Neural cell (in vitro differentiated cells): ENCODE data around the gene LYSMD4. TPM values are rescaled to one million over a fixed set of nuclear protein-coding genes. Genes with fewer than 3 reads are reported as not detected.
"Not testable (repeated sequence)": the region's sequence is repeated elsewhere in the genome, so short reads cannot be mapped to it uniquely, and the experiment has no call there.

Experiments
- H2AFZ ChIP-seq: fragments of 200-600, 300-800 bp; sonication (generic), shearing (Covaris generic); 2 replicates; pipeline ENCODE4 v1.6.0; 2014; ENCODE audit warnings: low read depth, mild to moderate bottlenecking, antibody characterized with exemption, low read length, moderate library complexity
- H3F3A ChIP-seq: fragments of 200-600 bp; shearing (Covaris generic); 2 replicates; pipeline ENCODE4 v1.6.1; 2016; ENCODE audit warnings: mild to moderate bottlenecking, moderate library complexity, mixed read lengths, antibody characterized with exemption, low read length; ENCODE audit not compliant: insufficient read depth, poor library complexity, severe bottlenecking
- H3K27ac ChIP-seq: fragments of 200-600, 300-800 bp; sonication (generic), shearing (Covaris generic); 2 replicates; pipeline ENCODE4 v1.5.1; 2014; ENCODE audit warnings: mild to moderate bottlenecking, low read length, moderate library complexity
- H3K27me3 ChIP-seq: fragments of 300-800, 200-600 bp; sonication (generic), shearing (Covaris generic); 2 replicates; pipeline ENCODE4 v1.6.0; 2014; ENCODE audit warnings: mild to moderate bottlenecking, low read depth, low read length, moderate library complexity; ENCODE audit not compliant: insufficient read depth
- H3K36me3 ChIP-seq: fragments of 300-800, 200-600 bp; sonication (generic), shearing (Covaris generic); 2 replicates; pipeline ENCODE4 v1.5.1; 2014; ENCODE audit warnings: mild to moderate bottlenecking, antibody characterized with exemption, low read length, moderate library complexity; ENCODE audit not compliant: insufficient read depth
- H3K4me2 ChIP-seq: fragments of 300-800, 200-600 bp; sonication (generic), shearing (Covaris generic); 2 replicates; pipeline ENCODE4 v1.6.0; 2014; ENCODE audit warnings: mild to moderate bottlenecking, low read length
- H3K4me3 ChIP-seq: fragments of 300-800, 200-600 bp; sonication (generic), shearing (Covaris generic); 2 replicates; pipeline ENCODE4 v1.5.1; 2014; ENCODE audit warnings: mild to moderate bottlenecking, low read length, moderate library complexity
- H3K79me2 ChIP-seq: fragments of 200-600 bp; shearing (Covaris generic); replicated peaks from 2 replicates; pipeline ENCODE4 v1.6.0; 2014; ENCODE audit warnings: mild to moderate bottlenecking, low read length, moderate library complexity; ENCODE audit not compliant: insufficient read depth
- H3K9ac ChIP-seq: fragments of 300-800, 200-600 bp; sonication (generic), shearing (Covaris generic); 2 replicates; pipeline ENCODE4 v1.6.1; 2016; ENCODE audit warnings: mild to moderate bottlenecking, low read length, mixed read lengths
- H3K9me2 ChIP-seq: fragments of 200-600 bp; shearing (Covaris generic); 2 replicates; pipeline ENCODE4 v1.6.1; 2016; ENCODE audit warnings: mild to moderate bottlenecking, low read length, mixed read lengths; ENCODE audit not compliant: insufficient read depth
- H3K9me3 ChIP-seq: fragments of 200-600, 300-800 bp; sonication (generic), shearing (Covaris generic); 2 replicates; pipeline ENCODE4 v1.6.1; 2016; ENCODE audit warnings: mild to moderate bottlenecking, mixed run types, low read length, moderate library complexity, mixed read lengths
- H4K20me1 ChIP-seq: fragments of 200-600 bp; shearing (Covaris generic); 2 replicates; pipeline ENCODE4 v1.6.1; 2016; ENCODE audit warnings: mild to moderate bottlenecking, mixed run types; ENCODE audit not compliant: insufficient read depth
- CTCF ChIP-seq: fragments of 450-650 bp; IDR thresholded peaks from 2 replicates; pipeline ENCODE4 v1.5.1; 2014; ENCODE audit warnings: antibody characterized with exemption, mild to moderate bottlenecking, moderate library complexity; ENCODE audit not compliant: poor library complexity, severe bottlenecking
- EP300 ChIP-seq: fragments of 450-650 bp; conservative IDR thresholded peaks from 2 replicates; pipeline ENCODE4 v1.6.1; 2014; ENCODE audit warnings: antibody characterized with exemption, mild to moderate bottlenecking, moderate library complexity; ENCODE audit not compliant: poor library complexity, severe bottlenecking
- EZH2 ChIP-seq: fragments of 200-600, 300-800 bp; shearing (Covaris generic), sonication (generic); IDR thresholded peaks from 2 replicates; pipeline ENCODE4 v1.6.1; 2014; ENCODE audit warnings: antibody characterized with exemption, low read length, borderline replicate concordance, mild to moderate bottlenecking; ENCODE audit not compliant: insufficient read depth, poor library complexity, severe bottlenecking
- MXI1 ChIP-seq: fragments of 450-650 bp; conservative IDR thresholded peaks from 2 replicates; pipeline ENCODE4 v1.6.1; 2014; ENCODE audit warnings: antibody characterized with exemption, mild to moderate bottlenecking; ENCODE audit not compliant: poor library complexity, severe bottlenecking
- POLR2AphosphoS5 ChIP-seq: IDR thresholded peaks from 2 replicates; pipeline ENCODE4 v1.6.1; 2012
- RAD21 ChIP-seq: fragments of 450-650 bp; conservative IDR thresholded peaks from 2 replicates; pipeline ENCODE4 v1.6.1; 2014; ENCODE audit warnings: antibody characterized with exemption, mild to moderate bottlenecking, moderate library complexity
- SMC3 ChIP-seq: fragments of 450-650 bp; conservative IDR thresholded peaks from 2 replicates; pipeline ENCODE4 v1.6.1; 2014; ENCODE audit warnings: antibody characterized with exemption, mild to moderate bottlenecking, moderate library complexity; ENCODE audit not compliant: poor library complexity
- TAF1 ChIP-seq: IDR thresholded peaks from 2 replicates; pipeline ENCODE4 v1.6.1; 2012; ENCODE audit warnings: low read depth
- polyA plus RNA-seq: library from polyadenylated mRNA; depleted of rRNA; stranded (reverse); fragments of >200 nt; gene quantifications from 2 replicates; pipeline ENCODE4 v1.2.3, GENCODE V29; 2014
- TF ChIP-seq, protein P1 (sequence below): IDR thresholded peaks from 2 replicates; pipeline ENCODE4 v1.6.1; 2012; ENCODE audit warnings: borderline replicate concordance

The LYSMD4 gene
- polyA plus RNA-seq, 1 donor from 2014 or later = 57.5 TPM

DNA sequence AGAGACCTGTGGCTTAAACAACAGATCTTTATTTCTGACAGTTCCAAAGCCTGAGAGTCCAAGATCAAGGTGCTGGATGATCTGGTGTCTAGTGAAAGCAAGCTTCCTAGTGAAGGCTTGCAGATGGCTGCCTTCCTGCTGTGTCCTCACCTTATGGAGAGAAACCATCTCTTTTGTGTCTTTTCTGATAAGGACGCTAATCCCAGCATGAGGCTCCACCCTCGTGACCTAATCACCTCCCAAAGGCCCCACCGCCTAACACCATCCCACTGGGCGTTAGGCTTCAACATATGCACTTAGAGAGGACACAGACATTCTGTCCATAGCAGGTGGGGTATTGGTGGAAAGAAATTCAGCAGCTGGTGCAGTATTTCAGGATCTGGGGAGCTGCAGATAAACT is 19.8 kb upstream of the LYSMD4 start:
- H3K27me3 ChIP-seq = no peaks in the 10 kb centered on the region
- H3K9ac ChIP-seq = no peak overlapping the region
- H3K9me2 ChIP-seq = no peaks in the 10 kb centered on the region
- no peaks in the 10 kb centered on the region for H3K79me2 ChIP-seq
- no peaks in the 10 kb centered on the region for H4K20me1 ChIP-seq
- H3K27ac ChIP-seq = no peak overlapping the region
- H3K9me3 ChIP-seq = no peaks in the 10 kb centered on the region
- H3F3A ChIP-seq = no peaks in the 10 kb centered on the region
- H2AFZ ChIP-seq = no peak overlapping the region
- no peak for TF ChIP-seq TAF1
- TF ChIP-seq EZH2 = no peak
- TF ChIP-seq POLR2AphosphoS5 = no peak
- TF ChIP-seq RAD21 = no peak
- no peak for TF ChIP-seq MXI1
- TF ChIP-seq CTCF = no peak
- TF ChIP-seq EP300 = no peak
- TF ChIP-seq SMC3 = no peak
- TF ChIP-seq, protein P1, sequence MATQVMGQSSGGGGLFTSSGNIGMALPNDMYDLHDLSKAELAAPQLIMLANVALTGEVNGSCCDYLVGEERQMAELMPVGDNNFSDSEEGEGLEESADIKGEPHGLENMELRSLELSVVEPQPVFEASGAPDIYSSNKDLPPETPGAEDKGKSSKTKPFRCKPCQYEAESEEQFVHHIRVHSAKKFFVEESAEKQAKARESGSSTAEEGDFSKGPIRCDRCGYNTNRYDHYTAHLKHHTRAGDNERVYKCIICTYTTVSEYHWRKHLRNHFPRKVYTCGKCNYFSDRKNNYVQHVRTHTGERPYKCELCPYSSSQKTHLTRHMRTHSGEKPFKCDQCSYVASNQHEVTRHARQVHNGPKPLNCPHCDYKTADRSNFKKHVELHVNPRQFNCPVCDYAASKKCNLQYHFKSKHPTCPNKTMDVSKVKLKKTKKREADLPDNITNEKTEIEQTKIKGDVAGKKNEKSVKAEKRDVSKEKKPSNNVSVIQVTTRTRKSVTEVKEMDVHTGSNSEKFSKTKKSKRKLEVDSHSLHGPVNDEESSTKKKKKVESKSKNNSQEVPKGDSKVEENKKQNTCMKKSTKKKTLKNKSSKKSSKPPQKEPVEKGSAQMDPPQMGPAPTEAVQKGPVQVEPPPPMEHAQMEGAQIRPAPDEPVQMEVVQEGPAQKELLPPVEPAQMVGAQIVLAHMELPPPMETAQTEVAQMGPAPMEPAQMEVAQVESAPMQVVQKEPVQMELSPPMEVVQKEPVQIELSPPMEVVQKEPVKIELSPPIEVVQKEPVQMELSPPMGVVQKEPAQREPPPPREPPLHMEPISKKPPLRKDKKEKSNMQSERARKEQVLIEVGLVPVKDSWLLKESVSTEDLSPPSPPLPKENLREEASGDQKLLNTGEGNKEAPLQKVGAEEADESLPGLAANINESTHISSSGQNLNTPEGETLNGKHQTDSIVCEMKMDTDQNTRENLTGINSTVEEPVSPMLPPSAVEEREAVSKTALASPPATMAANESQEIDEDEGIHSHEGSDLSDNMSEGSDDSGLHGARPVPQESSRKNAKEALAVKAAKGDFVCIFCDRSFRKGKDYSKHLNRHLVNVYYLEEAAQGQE = no peak
- H3K4me2 ChIP-seq = no peak overlapping the region
- H3K36me3 ChIP-seq = no peaks in the 10 kb centered on the region
- H3K4me3 ChIP-seq = no peak overlapping the region

DNA sequence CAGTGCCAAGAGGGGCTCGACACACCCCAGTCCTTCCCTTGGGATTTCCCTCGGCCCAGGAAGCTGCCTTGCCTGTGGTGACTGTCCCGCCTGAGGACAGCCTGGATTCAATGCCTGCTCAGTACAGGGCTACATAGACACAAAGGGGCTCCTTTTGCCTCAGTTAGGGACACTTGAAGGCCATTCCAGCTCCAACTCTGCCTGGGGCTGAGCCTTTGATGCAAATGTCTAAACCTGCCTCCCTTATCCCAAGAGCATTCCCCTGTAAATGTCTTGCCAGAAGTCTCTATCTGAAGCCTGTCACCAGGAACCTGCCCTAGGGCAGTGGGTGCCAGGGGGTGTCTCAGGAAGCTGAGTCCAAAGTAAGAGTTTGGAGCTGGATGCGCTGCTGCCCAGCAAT is 19.3 kb upstream of the LYSMD4 start:
- no peaks in the 10 kb centered on the region for H3K79me2 ChIP-seq
- H4K20me1 ChIP-seq = no peaks in the 10 kb centered on the region
- no peak overlapping the region for H3K9ac ChIP-seq
- H3K9me2 ChIP-seq = no peaks in the 10 kb centered on the region
- no peak overlapping the region for H3K4me3 ChIP-seq
- no peak overlapping the region for H3K27ac ChIP-seq
- H3K36me3 ChIP-seq = no peaks in the 10 kb centered on the region
- no peak overlapping the region for H2AFZ ChIP-seq
- H3F3A ChIP-seq = no peaks in the 10 kb centered on the region
- no peak for TF ChIP-seq POLR2AphosphoS5
- no peak for TF ChIP-seq TAF1
- TF ChIP-seq EZH2 = no peak
- TF ChIP-seq RAD21 = no peak
- no peaks in the 10 kb centered on the region for H3K9me3 ChIP-seq
- H3K4me2 ChIP-seq = no peak overlapping the region
- no peaks in the 10 kb centered on the region for H3K27me3 ChIP-seq

DNA sequence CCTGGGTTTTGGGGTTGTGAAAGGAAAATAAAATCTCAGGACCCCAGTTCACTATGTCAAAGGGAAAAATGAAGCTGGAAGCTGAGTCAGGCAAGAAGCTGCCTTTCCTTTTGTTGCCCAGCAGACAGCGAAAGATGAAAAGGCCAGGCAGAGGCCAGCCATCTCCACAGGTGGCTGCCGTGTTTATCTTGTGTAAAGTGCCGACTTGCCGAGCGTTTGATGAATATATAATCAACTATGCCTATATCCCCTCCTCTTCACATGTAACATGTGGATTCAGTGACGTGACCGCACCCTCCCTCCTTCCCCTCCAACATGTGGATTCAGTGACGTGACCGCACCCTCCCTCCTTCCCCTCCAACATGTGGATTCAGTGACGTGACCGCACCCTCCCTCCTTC is 17.1 kb upstream of the LYSMD4 start:
- H3K4me3 ChIP-seq, H3K9me2 ChIP-seq, H2AFZ ChIP-seq, H3F3A ChIP-seq, H3K27ac ChIP-seq, H3K79me2 ChIP-seq, H4K20me1 ChIP-seq, H3K36me3 ChIP-seq, H3K27me3 ChIP-seq, H3K9me3 ChIP-seq, H3K4me2 ChIP-seq, H3K9ac ChIP-seq: not testable (repeated sequence)
